ENCODE results near the gene HOXB5. TPM values are rescaled to one million over a fixed set of nuclear protein-coding genes. Genes with fewer than 3 reads are reported as not detected.

The HOXB5 gene
- total RNA-seq, 2 experiments from 2014 or later: not detected

- Mint-ChIP-seq H3K36me3 (ENCODE audit: low read depth) (no peaks in the 10 kb centered on the region), H3K9me3 (no peaks in the 10 kb centered on the region), H3K4me1 (ENCODE audit: low read depth) (peaks cover 21% of the 10 kb centered on the region), H3K27ac (no peak overlapping the region), H3K4me3 (no peak overlapping the region), H3K27me3 (peaks cover 55% of the 10 kb centered on the region)
- POLR2A ChIA-PET: interaction anchor here (0.6 kb wide), 1 partner anchor 198 kb away, joined by 5 read pairs; no protein-coding TSS in a partner anchor
- ATAC-seq (ENCODE audit: poor library complexity) (no peak), DNase-seq (no peak)
- Histone ChIP-seq H3K27ac (ENCODE audit: low read depth in 1 of 2, low read length in 2 of 2) (no peak overlapping the region), H3K27me3 (ENCODE audit: control insufficient read depth in 1 of 2, insufficient read depth in 2 of 2, low read length in 2 of 2) (no peaks in the 10 kb centered on the region), H3K4me3 (ENCODE audit: low read length) (no peak overlapping the region), H3K4me1 (ENCODE audit: insufficient read depth, low read length) (peaks cover 35% of the 10 kb centered on the region), H3K36me3 (ENCODE audit: insufficient read depth, low read length) (peaks cover 2% of the 10 kb centered on the region), H3K9me3 (ENCODE audit: control insufficient read depth in 1 of 2, insufficient read depth in 1 of 2, low read length in 2 of 2) (no peaks in the 10 kb centered on the region)
- intact Hi-C loops (cut with DNase I, micrococcal nuclease): no loop called here
- TF ChIP-seq, protein P1, sequence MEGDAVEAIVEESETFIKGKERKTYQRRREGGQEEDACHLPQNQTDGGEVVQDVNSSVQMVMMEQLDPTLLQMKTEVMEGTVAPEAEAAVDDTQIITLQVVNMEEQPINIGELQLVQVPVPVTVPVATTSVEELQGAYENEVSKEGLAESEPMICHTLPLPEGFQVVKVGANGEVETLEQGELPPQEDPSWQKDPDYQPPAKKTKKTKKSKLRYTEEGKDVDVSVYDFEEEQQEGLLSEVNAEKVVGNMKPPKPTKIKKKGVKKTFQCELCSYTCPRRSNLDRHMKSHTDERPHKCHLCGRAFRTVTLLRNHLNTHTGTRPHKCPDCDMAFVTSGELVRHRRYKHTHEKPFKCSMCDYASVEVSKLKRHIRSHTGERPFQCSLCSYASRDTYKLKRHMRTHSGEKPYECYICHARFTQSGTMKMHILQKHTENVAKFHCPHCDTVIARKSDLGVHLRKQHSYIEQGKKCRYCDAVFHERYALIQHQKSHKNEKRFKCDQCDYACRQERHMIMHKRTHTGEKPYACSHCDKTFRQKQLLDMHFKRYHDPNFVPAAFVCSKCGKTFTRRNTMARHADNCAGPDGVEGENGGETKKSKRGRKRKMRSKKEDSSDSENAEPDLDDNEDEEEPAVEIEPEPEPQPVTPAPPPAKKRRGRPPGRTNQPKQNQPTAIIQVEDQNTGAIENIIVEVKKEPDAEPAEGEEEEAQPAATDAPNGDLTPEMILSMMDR (IDR thresholded peaks at IDR 0.05): no peak
- CTCF ChIA-PET: no interaction called here
Observed at GRCh38 chr17:48549914-48550501, 43.6 kb downstream of the HOXB5 start.

GRCh38 chr17:48549281-48549630 is 44.3 kb downstream of the HOXB5 start:
- Histone ChIP-seq H3K27ac (ENCODE audit: low read depth in 1 of 2, low read length in 2 of 2) (no peak overlapping the region), H3K9me3 (ENCODE audit: control insufficient read depth in 1 of 2, insufficient read depth in 1 of 2, low read length in 2 of 2) (no peaks in the 10 kb centered on the region), H3K4me3 (ENCODE audit: low read length) (no peak overlapping the region), H3K36me3 (ENCODE audit: insufficient read depth, low read length) (peaks cover 2% of the 10 kb centered on the region), H3K27me3 (ENCODE audit: control insufficient read depth in 1 of 2, insufficient read depth in 2 of 2, low read length in 2 of 2) (no peaks in the 10 kb centered on the region), H3K4me1 (ENCODE audit: insufficient read depth, low read length) (peaks cover 38% of the 10 kb centered on the region)
- POLR2A ChIA-PET: interaction anchor here (0.6 to 0.7 kb wide), 2 partner anchors 141 to 198 kb away, joined by 3 to 5 read pairs; no protein-coding TSS in a partner anchor
- Mint-ChIP-seq H3K27me3 (peaks cover 55% of the 10 kb centered on the region), H3K9me3 (no peaks in the 10 kb centered on the region), H3K27ac (no peak overlapping the region), H3K36me3 (ENCODE audit: low read depth) (no peaks in the 10 kb centered on the region), H3K4me3 (no peak overlapping the region), H3K4me1 (ENCODE audit: low read depth) (peaks cover 28% of the 10 kb centered on the region)
- TF ChIP-seq, protein P1 (IDR thresholded peaks at IDR 0.05): no peak
- no peak for DNase-seq
- intact Hi-C loops (cut with DNase I, micrococcal nuclease): no loop called here
- no peak for ATAC-seq (ENCODE audit: poor library complexity)
- CTCF ChIA-PET: interaction anchor here (0.9 kb wide), 1 partner anchor 9 kb away, joined by 3 read pairs; no protein-coding TSS in a partner anchor

DNA sequence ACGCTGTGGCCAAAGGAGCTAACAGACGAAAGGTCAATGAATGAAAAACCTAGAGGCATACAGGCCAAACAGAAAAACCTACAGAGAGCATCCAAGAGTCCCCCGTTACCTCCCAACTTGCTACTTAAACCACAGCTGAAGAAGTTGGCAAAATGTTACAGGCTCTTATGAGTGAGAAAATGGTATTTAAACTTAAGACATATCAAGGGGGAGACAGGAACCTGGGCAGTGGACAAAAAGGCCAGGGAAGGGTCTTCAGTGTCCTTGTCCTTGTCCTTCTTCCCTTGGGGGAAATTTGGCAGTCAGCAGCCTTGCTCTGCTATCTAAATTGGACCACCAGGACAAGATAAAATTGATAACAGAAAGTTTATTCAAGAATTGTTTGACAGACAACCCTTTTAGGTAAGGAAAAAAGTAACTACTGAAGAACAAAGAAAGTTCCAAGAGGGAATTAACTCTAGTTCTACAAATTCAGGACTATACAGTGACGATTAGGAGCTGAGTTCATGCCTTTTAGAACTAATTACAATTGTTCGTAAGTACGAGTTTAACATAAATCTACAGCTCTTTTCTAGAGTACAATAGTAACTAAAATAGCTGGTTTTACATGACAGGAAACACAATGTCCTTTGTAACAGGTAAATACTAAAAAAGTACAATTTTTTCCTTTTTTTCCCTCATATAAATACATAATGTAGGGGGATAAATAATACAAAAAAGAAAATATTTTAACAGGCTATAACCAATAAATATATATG is 44.9 kb downstream of the HOXB5 start:
- Histone ChIP-seq H3K4me1 (ENCODE audit: insufficient read depth, low read length) (peaks cover 44% of the 10 kb centered on the region), H3K36me3 (ENCODE audit: insufficient read depth, low read length) (peaks cover 2% of the 10 kb centered on the region), H3K27ac (ENCODE audit: low read depth in 1 of 2, low read length in 2 of 2) (peak overlapping the region; percentile 58 to 60), H3K9me3 (ENCODE audit: control insufficient read depth in 1 of 2, insufficient read depth in 1 of 2, low read length in 2 of 2) (no peaks in the 10 kb centered on the region), H3K4me3 (ENCODE audit: low read length) (peak overlapping the region; percentile 21), H3K27me3 (ENCODE audit: control insufficient read depth in 1 of 2, insufficient read depth in 2 of 2, low read length in 2 of 2) (no peaks in the 10 kb centered on the region)
- ATAC-seq (ENCODE audit: poor library complexity): no peak
- ChIA-PET CTCF (interaction anchor here (0.9 to 1.2 kb wide), 2 partner anchors 9 kb away, joined by 3 read pairs; no protein-coding TSS in a partner anchor), POLR2A (interaction anchor here (0.7 kb wide), 1 partner anchor 140 kb away, joined by 3 read pairs; no protein-coding TSS in a partner anchor)
- Mint-ChIP-seq H3K36me3 (ENCODE audit: low read depth) (no peaks in the 10 kb centered on the region), H3K27me3 (peaks cover 55% of the 10 kb centered on the region), H3K9me3 (no peaks in the 10 kb centered on the region), H3K27ac (peak overlapping the region; percentile 79), H3K4me1 (ENCODE audit: low read depth) (peaks cover 34% of the 10 kb centered on the region), H3K4me3 (no peak overlapping the region)
- intact Hi-C loops (cut with DNase I, micrococcal nuclease): no loop called here
- DNase-seq: no peak
- TF ChIP-seq, protein P1 (IDR thresholded peaks at IDR 0.05): no peak

Measured in CD4-positive, alpha-beta T cell (primary cell).